Renal pelvis (tissue), 4 donors: ENCODE measurements around the gene DDIT4. TPM values are rescaled to one million over a fixed set of nuclear protein-coding genes. Genes with fewer than 3 reads are reported as not detected.

Experiments
- DNase-seq: peaks from one replicate; pipeline ENCODE4 v3.0.0-alpha.2; 2013
- polyA plus RNA-seq, 3 donors: library from polyadenylated mRNA; unstranded; fragments of 120-200 nt; gene quantifications; one replicate each; pipeline ENCODE4 v1.2.1, GENCODE V29; 2013; ENCODE audit not compliant: insufficient read length in 3 of 3

Gene DDIT4
- polyA plus RNA-seq, 3 donors = 51.4 to 75.0 (median 66.2) TPM

DNA sequence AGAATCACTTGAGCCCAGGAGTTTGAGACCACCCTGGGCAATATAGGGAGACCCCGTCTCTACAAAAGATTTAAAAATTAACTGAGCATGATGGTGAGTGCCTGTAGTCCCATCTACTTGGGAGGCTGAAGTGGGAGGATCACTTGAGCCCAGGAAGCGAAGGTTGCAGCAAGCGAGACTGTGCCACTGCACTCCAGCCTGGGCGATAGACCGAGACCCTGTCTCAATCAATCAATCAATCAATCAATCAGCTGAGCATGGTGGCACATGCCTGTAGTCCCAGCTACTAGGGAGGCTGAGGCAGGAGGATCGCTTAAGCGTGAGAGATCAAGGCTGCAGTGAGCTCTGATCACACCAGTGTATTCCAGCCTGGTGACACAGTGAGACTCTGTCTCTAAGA lies 40.5 kb downstream of the DDIT4 start:
- DNase-seq = no peak

- DNase-seq = no peak
Observed at GRCh38 chr10:72315054-72315453, 41.3 kb downstream of the DDIT4 start.

DNA sequence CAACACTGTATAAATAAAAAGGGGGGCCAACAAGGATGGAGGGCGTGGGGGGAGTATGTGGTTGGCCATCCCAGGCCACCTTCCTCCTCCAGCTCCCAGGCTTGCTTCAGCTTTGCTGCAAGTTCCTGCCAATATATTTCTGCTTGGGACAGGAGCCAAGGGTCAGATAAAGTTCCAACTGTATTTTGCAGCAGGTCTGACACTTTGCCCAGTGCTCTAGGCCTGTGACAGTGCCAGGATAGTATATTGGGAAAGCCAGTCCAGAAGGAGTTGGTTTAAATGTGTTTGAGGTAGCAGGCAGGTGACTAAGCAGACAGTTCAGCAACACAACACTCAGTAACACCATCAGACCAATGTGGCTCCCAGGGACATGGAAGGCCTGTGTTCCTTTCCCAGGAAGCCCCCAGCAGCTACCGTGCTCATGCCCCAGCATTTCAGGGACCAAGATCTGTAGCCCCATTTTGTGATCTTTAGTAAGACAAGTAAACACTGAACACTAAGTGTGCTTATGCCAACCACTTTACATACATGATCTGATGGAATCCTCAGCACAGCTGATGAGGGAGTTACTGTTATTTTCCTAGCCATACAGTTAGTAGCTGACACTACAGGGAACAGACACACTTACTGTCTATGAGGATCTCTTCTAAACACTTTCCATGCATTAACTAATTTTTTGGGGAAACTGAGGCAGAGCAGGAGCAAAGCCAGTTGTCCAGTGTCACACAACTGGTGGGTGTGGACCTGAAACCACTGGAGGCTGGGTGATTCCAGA lies 42.1 kb downstream of the DDIT4 start:
- no peak for DNase-seq

DNA sequence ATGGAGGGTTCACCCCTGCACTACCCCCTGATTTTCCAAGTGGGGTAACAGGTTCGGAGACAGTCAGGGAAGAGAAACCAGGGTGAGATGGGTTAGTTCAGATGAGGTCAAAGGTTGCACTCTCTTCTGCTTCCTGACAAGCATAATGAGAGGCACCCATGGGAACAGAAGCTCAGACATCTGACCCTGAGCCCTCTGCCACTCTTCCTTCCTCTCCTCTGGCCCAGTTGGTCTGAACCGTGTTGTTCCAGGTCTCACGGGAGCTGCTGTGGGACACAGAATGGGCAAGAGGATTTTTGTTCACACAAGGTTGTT lies 42.6 kb downstream of the DDIT4 start:
- no peak for DNase-seq

GRCh38 chr10:72316748-72317435 lies 43.2 kb downstream of the DDIT4 start:
- DNase-seq = no peak

DNA sequence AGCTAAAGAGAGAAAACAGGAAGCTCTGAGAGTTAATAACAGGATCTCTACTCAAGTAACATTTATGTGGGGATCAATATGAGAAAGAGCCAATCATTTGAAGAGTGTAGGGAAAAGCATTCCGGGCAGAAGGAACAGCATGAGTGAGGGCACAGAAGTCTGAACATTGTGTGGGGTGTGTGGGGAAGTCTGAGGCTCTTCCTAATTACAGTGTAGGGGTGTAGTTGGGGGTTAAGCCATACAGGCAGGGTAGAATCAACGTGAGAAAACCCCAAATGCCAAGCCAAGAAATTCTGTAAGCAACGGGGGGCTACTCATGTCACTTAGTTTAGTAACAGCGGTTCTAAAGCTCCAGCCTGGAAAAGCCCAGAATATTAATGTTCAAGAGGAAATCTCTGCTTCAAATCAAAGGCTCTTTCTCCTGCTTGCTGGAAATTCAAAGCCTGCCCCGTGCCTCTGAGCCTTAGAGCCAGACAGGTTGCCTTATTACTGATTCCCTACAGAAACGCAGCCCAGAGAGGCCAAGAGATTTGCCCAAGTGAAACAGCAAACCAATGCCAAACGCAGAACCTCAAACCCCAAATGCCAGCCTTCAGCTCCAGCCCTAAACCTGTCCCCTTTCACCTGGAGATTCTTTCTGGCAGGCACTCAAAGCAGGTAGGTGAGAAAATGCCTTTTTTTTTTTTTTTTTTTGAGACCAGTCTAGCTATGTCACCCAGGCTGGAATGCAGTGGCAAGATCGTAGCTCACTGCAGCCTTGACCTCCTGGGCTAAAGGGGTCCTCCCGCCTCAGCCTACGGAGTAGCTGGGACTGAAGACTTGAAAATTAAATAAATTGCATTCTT lies 44.9 kb downstream of the DDIT4 start:
- no peak for DNase-seq

GRCh38 chr10:72319416-72320254 lies 45.9 kb downstream of the DDIT4 start:
- DNase-seq = no peak

DNA sequence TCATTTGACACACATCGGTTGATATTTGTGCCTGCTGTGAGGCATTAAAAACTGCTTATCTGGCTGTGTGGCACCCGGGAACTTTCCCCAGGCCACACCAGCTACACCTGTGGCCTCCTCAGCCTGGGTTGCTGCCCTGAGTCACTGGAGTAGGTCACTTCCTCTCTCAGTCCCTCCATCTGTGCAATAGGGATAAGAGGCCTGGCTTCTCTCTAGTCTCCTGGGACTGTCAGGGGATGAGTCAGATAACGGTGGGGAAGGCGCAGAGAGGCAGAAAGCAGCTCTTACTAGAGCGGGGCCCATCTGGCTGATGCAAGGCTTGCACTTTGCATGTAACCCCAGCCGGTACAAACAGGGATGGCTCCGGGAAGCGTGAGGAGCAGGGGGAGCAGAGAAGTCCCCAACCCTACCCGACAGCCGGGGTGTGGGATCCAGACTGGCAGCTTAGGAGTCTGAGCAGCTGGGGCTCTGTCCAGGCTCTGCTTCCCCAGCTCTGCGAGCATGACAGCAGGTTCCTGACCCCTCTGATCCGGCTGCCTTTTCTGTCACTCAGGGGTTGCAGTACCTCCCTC lies 47.0 kb downstream of the DDIT4 start:
- DNase-seq = no peak

- DNase-seq = no peak
Observed at GRCh38 chr10:72321248-72322029, 47.7 kb downstream of the DDIT4 start.

DNA sequence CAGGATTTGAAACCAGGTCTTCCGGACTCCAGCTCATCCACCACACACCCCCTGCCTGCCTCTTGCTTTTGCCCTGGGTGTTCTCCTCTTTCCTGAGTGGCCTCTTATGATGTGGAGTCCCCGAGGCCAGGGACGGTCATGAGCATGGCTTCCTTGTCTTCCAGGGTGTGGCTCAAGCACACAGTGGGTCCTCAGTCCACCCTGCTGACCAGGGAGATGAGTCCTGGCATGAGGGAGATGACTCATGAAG lies 48.2 kb downstream of the DDIT4 start:
- no peak for DNase-seq

- no peak for DNase-seq
Observed at GRCh38 chr10:72322280-72323058, 48.7 kb downstream of the DDIT4 start.

DNA sequence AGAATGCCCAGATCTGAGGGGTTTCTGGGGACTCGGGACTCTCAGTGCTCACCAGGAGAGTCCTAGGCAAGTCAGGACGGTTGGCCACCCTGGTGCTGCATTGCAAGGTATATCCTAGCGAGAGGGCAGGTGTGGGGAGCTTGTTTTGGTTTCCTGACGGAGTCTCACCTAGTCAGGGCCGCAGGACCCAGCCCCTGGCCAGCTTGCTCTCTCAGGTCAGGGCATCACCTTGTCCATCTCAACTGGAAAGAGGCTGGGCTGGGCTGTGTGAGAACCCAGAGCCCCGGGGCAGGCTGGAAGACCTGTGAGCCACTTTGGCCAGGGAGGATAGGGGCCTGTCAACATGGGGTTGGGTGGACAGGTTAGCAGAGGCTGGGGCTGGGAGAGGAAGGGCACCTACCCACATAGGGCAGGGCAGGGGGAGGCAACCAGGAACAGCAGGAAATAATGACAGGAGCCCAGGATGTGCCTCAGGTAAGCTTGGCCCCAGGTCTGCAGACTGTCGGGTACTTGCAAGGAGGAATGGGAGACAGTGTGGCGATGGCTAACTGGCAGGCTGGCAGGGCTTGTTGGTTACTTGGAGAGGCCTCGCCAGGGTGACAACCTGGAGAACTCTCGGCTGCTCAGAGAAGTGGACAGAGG lies 49.5 kb downstream of the DDIT4 start:
- no peak for DNase-seq

DNA sequence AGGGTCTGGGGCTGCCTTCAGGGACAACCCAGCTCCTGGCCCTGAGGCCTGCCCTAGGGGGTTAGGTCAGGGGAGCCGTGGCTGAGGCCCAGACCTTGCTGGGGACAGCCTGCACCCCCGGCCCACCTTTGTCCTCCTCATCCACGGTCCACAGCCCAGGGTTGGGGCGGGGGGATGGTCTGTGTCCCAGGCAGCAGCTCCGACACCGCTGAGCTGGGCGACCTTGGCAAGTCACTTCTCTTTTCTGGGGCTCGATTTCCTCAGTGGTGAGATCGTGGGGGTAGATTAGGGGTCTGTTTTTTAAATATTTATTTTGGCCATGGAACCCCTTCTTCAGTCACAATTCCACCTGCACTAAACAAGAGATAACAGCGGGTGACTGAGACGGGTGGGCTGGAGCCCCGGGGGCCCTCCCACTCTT lies 50.1 kb downstream of the DDIT4 start:
- no peak for DNase-seq

Other genes starting within 250 kb of the DDIT4 start
- 100 to 1,000 TPM; 156 to 163 (median 159) TPM for gene SPOCK2, start 185.4 kb upstream of the DDIT4 start, polyA plus RNA-seq
- gene ANAPC16, start 57.9 kb upstream of the DDIT4 start, polyA plus RNA-seq = 100 to 1,000 TPM; 180 to 186 (median 183) TPM
- 10 to 100 TPM; 38.5 to 57.4 (median 43.2) TPM for gene ASCC1, start 57.6 kb upstream of the DDIT4 start, polyA plus RNA-seq
- gene DNAJB12, start 81.0 kb downstream of the DDIT4 start, polyA plus RNA-seq = 10 to 100 TPM; 37.5 to 39.2 (median 38.2) TPM